Thymus (tissue), 11 donors: ENCODE measurements around the gene OR5K2. TPM values are rescaled to one million over a fixed set of nuclear protein-coding genes. Genes with fewer than 3 reads are reported as not detected.

Source experiments
- DNase-seq, 9 donors: peaks; one replicate each; pipeline ENCODE4 v3.0.0-alpha.2; 2013; ENCODE audit warnings: low spot score in 9 of 9, low read depth in 6 of 9, missing footprints in 1 of 9
- H3K27ac ChIP-seq, 2 donors: one replicate each; pipeline ENCODE4 v1.5.1; 2013; ENCODE audit warnings: control low read depth in 1 of 2, low read depth in 1 of 2, low read length in 1 of 2, mild to moderate bottlenecking in 1 of 2, moderate library complexity in 1 of 2
- H3K27me3 ChIP-seq, 2 donors: one replicate each; pipeline ENCODE4 v1.5.1; 2013; ENCODE audit warnings: low read length in 1 of 2; ENCODE audit not compliant: control insufficient read depth in 2 of 2, insufficient read depth in 1 of 2
- H3K36me3 ChIP-seq, 2 donors: one replicate each; pipeline ENCODE4 v1.5.1; 2013; ENCODE audit warnings: low read length in 1 of 2, mild to moderate bottlenecking in 1 of 2, moderate library complexity in 1 of 2; ENCODE audit not compliant: control insufficient read depth in 2 of 2, insufficient read depth in 2 of 2
- H3K4me1 ChIP-seq, 2 donors: one replicate each; pipeline ENCODE4 v1.5.1; 2013; ENCODE audit warnings: low read length in 2 of 2; ENCODE audit not compliant: control insufficient read depth in 2 of 2, insufficient read depth in 2 of 2
- H3K4me3 ChIP-seq, 2 donors: one replicate each; pipeline ENCODE4 v1.5.1; 2013; ENCODE audit warnings: low read length in 2 of 2, control low read depth in 1 of 2, mild to moderate bottlenecking in 1 of 2
- H3K9me3 ChIP-seq, 2 donors: one replicate each; pipeline ENCODE4 v1.5.1; 2013; ENCODE audit warnings: low read length in 1 of 2, mild to moderate bottlenecking in 1 of 2; ENCODE audit not compliant: control insufficient read depth in 2 of 2, insufficient read depth in 1 of 2
- WGBS: extraction: QIAGEN DNeasy Blood & Tissue Kit; methylation state at CpG from one replicate; pipeline ENCODE4 v1.1.7; 2013; 5-methylcytosine and 5-hydroxymethylcytosine counted together
- polyA plus RNA-seq: library from polyadenylated mRNA; stranded (reverse); fragments of 200-250 nt; gene quantifications from one replicate; pipeline ENCODE4 v1.2.3, GENCODE V29; 2013
- total RNA-seq: library from RNA; stranded (reverse); fragments of 120-200 nt; gene quantifications from one replicate; pipeline ENCODE4 v1.2.4, GENCODE V29; 2013
- donor health status: healthy.

Gene OR5K2
- total and polyA plus RNA-seq, 2 donors, result not detected

DNA sequence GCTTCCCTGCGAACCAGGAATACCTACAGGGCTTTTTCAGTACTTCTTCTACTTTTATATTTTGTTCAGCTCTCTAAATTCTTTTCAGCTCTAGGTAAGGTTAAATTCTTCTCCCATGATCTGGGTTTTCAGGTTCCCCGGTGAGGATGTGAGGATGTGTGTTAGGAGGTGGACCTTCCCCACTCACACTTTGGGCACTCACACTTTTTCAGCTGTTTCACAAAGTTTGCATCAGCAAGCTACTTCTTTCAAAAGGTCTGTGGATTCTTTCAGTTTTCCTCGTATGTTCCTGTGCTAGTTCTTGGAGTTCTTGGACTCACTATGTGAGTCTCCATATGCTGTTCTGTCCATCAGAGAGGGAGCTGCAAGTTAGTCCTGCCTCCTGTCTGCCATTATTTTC is 13.9 kb upstream of the OR5K2 start:
- Histone ChIP-seq H3K9me3 (no peaks in the 10 kb centered on the region), H3K36me3 (no peaks in the 10 kb centered on the region), H3K27me3 (no peaks in the 10 kb centered on the region), H3K27ac (no peak overlapping the region), H3K4me1 (no peaks in the 10 kb centered on the region), H3K4me3 (no peak overlapping the region)
- 94% methylated on average over 3 of the region's 3 CpGs for WGBS
- DNase-seq, result no peak

DNA sequence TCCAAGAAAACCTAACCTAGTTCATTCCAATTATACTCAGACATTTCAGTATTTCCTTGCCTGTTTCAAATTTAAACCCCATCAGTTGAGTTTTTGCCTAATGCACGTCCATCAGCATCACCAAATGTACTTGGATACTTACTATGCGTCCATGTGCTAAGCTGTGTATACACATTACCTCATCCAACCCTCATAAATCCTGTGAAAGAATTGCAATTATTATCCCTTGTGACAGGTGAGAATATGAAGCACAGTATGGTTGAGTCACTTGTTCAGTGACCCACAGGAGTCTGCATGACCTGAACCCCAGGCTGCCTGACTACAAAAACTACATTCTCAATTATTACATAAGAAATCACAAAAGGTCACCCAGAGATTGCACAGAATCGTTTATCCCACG is 2.5 kb downstream of the OR5K2 start:
- Histone ChIP-seq H3K36me3 (no peaks in the 10 kb centered on the region), H3K4me1 (no peaks in the 10 kb centered on the region), H3K27ac (no peak overlapping the region), H3K4me3 (no peak overlapping the region), H3K27me3 (no peaks in the 10 kb centered on the region), H3K9me3 (no peaks in the 10 kb centered on the region)
- no peak for DNase-seq
- 95% methylated on average over 4 of the region's 4 CpGs for WGBS

GRCh38 chr3:98501270-98501669 is 3.8 kb downstream of the OR5K2 start:
- Histone ChIP-seq H3K36me3 (no peaks in the 10 kb centered on the region), H3K4me1 (no peaks in the 10 kb centered on the region), H3K27me3 (no peaks in the 10 kb centered on the region), H3K4me3 (no peak overlapping the region), H3K9me3 (no peaks in the 10 kb centered on the region), H3K27ac (no peak overlapping the region)
- 95% methylated on average over 4 of the region's 4 CpGs for WGBS
- DNase-seq, result no peak

DNA sequence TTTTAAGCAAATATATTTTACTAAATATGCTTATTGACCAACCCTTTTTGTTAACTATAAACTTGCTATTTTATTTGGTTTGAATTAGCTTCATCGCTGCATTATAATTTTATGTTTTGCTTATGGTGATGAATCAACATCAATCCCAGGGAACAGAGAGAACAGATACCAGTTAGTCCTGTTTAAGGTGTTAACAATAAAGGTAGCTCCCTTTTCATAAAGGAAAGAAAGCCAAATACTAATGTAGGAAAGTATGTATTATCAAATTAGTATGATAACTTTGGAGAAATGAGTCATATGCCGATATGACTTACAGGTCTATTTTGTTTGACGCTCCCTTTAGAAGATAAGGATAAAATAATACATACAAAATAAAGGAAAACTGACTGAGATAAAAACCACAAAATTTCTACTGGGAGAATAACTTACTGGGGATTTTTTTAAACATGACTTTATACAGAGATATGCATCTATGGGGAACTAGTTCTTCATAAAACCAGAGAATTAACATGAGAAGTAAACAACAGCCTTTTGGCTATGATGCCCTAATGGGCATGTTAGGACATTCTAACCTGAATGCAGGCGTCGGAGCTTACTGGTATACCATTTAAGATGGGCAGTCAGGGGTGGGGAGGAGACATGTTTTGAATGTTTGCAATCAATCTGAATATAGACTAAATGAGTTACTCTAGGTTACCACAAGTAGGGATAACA is 4.5 kb downstream of the OR5K2 start:
- no peak overlapping the region for H3K4me3 ChIP-seq
- no peaks in the 10 kb centered on the region for H3K9me3 ChIP-seq
- H3K27me3 ChIP-seq, result no peaks in the 10 kb centered on the region
- H3K27ac ChIP-seq, result no peak overlapping the region
- H3K4me1 ChIP-seq, result no peaks in the 10 kb centered on the region
- 97% methylated on average over 5 of the region's 5 CpGs for WGBS
- no peaks in the 10 kb centered on the region for H3K36me3 ChIP-seq
- no peak for DNase-seq

- no peaks in the 10 kb centered on the region for H3K4me1 ChIP-seq
- no peak overlapping the region for H3K4me3 ChIP-seq
- H3K27me3 ChIP-seq, result no peaks in the 10 kb centered on the region
- no peaks in the 10 kb centered on the region for H3K36me3 ChIP-seq
- no peaks in the 10 kb centered on the region for H3K9me3 ChIP-seq
- H3K27ac ChIP-seq, result no peak overlapping the region
- 95% methylated on average over 4 of the region's 4 CpGs for WGBS
- DNase-seq, result no peak
These were observed 7.1 kb downstream of the OR5K2 start for GRCh38 chr3:98504539-98504938.

GRCh38 chr3:98508582-98508981 is 11.1 kb downstream of the OR5K2 start:
- DNase-seq, result no peak
- no peak overlapping the region for H3K4me3 ChIP-seq
- no peaks in the 10 kb centered on the region for H3K36me3 ChIP-seq
- no peak overlapping the region for H3K27ac ChIP-seq
- WGBS, result over 99% methylated on average over 2 of the region's 2 CpGs
- H3K27me3 ChIP-seq, result no peaks in the 10 kb centered on the region
- H3K4me1 ChIP-seq, result no peaks in the 10 kb centered on the region
- no peaks in the 10 kb centered on the region for H3K9me3 ChIP-seq

DNA sequence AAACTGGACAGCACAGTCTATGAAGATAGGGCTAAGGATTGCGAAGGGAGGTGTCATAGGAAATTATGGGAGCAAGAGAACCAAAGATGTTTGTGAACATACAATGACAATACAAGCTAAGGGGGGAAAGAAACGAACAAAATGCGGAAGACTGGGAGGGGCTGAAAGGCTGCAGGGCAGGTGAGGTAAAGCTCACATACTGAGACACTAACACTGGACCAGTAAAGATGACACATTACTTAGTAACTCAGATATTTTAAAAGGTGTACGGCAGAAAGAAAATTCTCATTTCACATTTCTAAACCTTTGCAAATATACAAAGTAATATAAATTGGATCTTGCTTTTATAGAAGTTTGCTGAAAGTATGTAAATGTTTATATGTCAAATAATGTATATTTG is 15.1 kb downstream of the OR5K2 start:
- no peak overlapping the region for H3K27ac ChIP-seq
- 98% methylated on average over 4 of the region's 4 CpGs for WGBS
- DNase-seq, result no peak

GRCh38 chr3:98513091-98513511 is 15.6 kb downstream of the OR5K2 start:
- H3K36me3 ChIP-seq, result peaks cover 10 to 18% of the 10 kb centered on the region in 2 donors

More for the DNA sequence above, 15.1 kb downstream of the OR5K2 start:
- H3K4me1 ChIP-seq, result no peaks in the 10 kb centered on the region
- H3K27me3 ChIP-seq, result no peaks in the 10 kb centered on the region
- peaks cover 10 to 15% of the 10 kb centered on the region in 2 donors for H3K36me3 ChIP-seq
- H3K9me3 ChIP-seq, result no peaks in the 10 kb centered on the region
- H3K4me3 ChIP-seq, result no peak overlapping the region

DNA sequence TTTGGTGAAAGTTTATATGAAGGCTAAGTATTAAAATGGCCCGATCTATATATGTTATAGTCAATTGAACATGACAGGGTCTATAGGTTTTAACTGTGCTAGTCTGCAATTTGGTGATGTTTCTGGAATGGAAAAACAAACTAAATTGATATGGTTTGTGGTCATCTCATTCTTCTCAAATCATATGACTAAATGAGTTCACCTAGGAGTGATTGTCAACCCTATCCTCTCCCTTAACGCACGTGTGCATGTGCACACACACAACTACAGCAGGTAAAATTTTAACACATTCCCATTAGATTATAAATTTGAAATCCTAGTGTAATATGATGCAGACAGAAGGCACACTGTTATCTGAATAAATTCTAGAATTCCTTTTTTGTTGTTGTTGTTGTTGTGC is 16.3 kb downstream of the OR5K2 start:
- Histone ChIP-seq H3K36me3 (peaks cover 11 to 24% of the 10 kb centered on the region in 2 donors), H3K27ac (no peak overlapping the region), H3K27me3 (no peaks in the 10 kb centered on the region), H3K4me3 (no peak overlapping the region), H3K4me1 (no peaks in the 10 kb centered on the region), H3K9me3 (no peaks in the 10 kb centered on the region)
- no peak for DNase-seq
- WGBS, result 98% methylated on average over 3 of the region's 3 CpGs

More at GRCh38 chr3:98513091-98513511, 15.6 kb downstream of the OR5K2 start:
- no peak for DNase-seq
- WGBS, result 97% methylated on average over 4 of the region's 4 CpGs
- Histone ChIP-seq H3K27me3 (no peaks in the 10 kb centered on the region), H3K4me3 (no peak overlapping the region), H3K4me1 (no peaks in the 10 kb centered on the region), H3K27ac (no peak overlapping the region), H3K9me3 (no peaks in the 10 kb centered on the region)
